GM11168 (cell line): ENCODE data around the gene EBF4.
"Not testable (repeated sequence)": the region's sequence is repeated elsewhere in the genome, so short reads cannot be mapped to it uniquely, and the experiment has no call there.

Source experiments
- in situ Hi-C: fragments of 300-500 bp; cut with MboI; formaldehyde crosslinking; loops from one replicate; pipeline ENCODE4 v1.12.0; 2022; ENCODE audit warnings: low sequenced_read_pairs; ENCODE audit not compliant: unreplicated experiment

Gene EBF4

GRCh38 chr20:2804852-2805688, 112.5 kb downstream of the EBF4 start:
- in situ Hi-C loops, result no loop called here

- in situ Hi-C loops, result no loop called here
Observed at GRCh38 chr20:2805689-2806350, 113.2 kb downstream of the EBF4 start.

GRCh38 chr20:2806351-2806701, 113.7 kb downstream of the EBF4 start:
- in situ Hi-C loops, result no loop called here

GRCh38 chr20:2807019-2807418, 114.4 kb downstream of the EBF4 start:
- in situ Hi-C loops, result no loop called here

- in situ Hi-C loops, result not testable (repeated sequence)
Observed at GRCh38 chr20:2807929-2808328, 115.3 kb downstream of the EBF4 start.

- in situ Hi-C loops, result no loop called here
Observed at GRCh38 chr20:2809690-2810089, 117.1 kb downstream of the EBF4 start.
